Mesendoderm (in vitro differentiated cells): ENCODE measurements around the gene HMOX2.

Experiments
- DNase-seq: peaks from one replicate; pipeline ENCODE4 v3.0.0; 2013
- H2AK5ac ChIP-seq: 2 replicates; pipeline ENCODE4 v1.6.1; 2013; ENCODE audit warnings: low read length, inconsistent platforms
- H2BK120ac ChIP-seq: 2 replicates; pipeline ENCODE4 v1.6.1; 2013; ENCODE audit warnings: low read depth, mild to moderate bottlenecking, low read length, moderate library complexity, mixed read lengths
- H2BK15ac ChIP-seq: replicated peaks from 2 replicates; pipeline ENCODE4 v1.6.1; 2013; ENCODE audit warnings: low read depth, mild to moderate bottlenecking, moderate library complexity
- H2BK5ac ChIP-seq: 2 replicates; pipeline ENCODE4 v1.6.1; 2013; ENCODE audit warnings: low read length, inconsistent platforms
- H3K18ac ChIP-seq: 2 replicates; pipeline ENCODE4 v1.6.1; 2013; ENCODE audit warnings: mild to moderate bottlenecking, low read length, mixed read lengths
- H3K23ac ChIP-seq: one replicate; pipeline ENCODE4 v1.6.1; 2013; ENCODE audit warnings: low read length
- H3K27ac ChIP-seq: 2 replicates; pipeline ENCODE4 v1.5.1; 2013; ENCODE audit warnings: low read depth, mild to moderate bottlenecking, inconsistent platforms, low read length, moderate library complexity
- H3K27me3 ChIP-seq: 2 replicates; pipeline ENCODE4 v1.6.1; 2013; ENCODE audit warnings: low read length, control low read depth, mild to moderate bottlenecking, inconsistent platforms; ENCODE audit not compliant: insufficient read depth, poor library complexity
- H3K36me3 ChIP-seq: 2 replicates; pipeline ENCODE4 v1.6.1; 2013; ENCODE audit warnings: low read length, inconsistent platforms; ENCODE audit not compliant: control insufficient read depth, insufficient read depth
- H3K4ac ChIP-seq: one replicate; pipeline ENCODE4 v1.6.1; 2013; ENCODE audit warnings: low read depth, mild to moderate bottlenecking, low read length, moderate library complexity
- H3K4me1 ChIP-seq: 2 replicates; pipeline ENCODE4 v1.6.1; 2013; ENCODE audit warnings: low read depth, low read length, inconsistent platforms; ENCODE audit not compliant: control insufficient read depth
- H3K4me2 ChIP-seq: 2 replicates; pipeline ENCODE4 v1.6.1; 2013; ENCODE audit warnings: low read length
- H3K4me3 ChIP-seq: 2 replicates; pipeline ENCODE4 v1.5.1; 2013; ENCODE audit warnings: mild to moderate bottlenecking, low read length
- H3K56ac ChIP-seq: one replicate; pipeline ENCODE4 v1.6.1; 2013; ENCODE audit warnings: low read length
- H3K79me1 ChIP-seq: 2 replicates; pipeline ENCODE4 v1.6.1; 2013; ENCODE audit warnings: low read length, inconsistent platforms
- H3K79me2 ChIP-seq: 2 replicates; pipeline ENCODE4 v1.6.1; 2013; ENCODE audit warnings: mild to moderate bottlenecking, low read length; ENCODE audit not compliant: control insufficient read depth, insufficient read depth
- H3K9ac ChIP-seq: 2 replicates; pipeline ENCODE4 v1.6.1; 2013; ENCODE audit warnings: low read length, inconsistent platforms
- H4K5ac ChIP-seq: one replicate; pipeline ENCODE4 v1.6.1; 2013; ENCODE audit warnings: low read length
- H4K8ac ChIP-seq: one replicate; pipeline ENCODE4 v1.6.1; 2013; ENCODE audit warnings: low read depth, mild to moderate bottlenecking, control low read depth, low read length, moderate library complexity
- WGBS: extraction: QIAGEN DNeasy Blood & Tissue Kit; methylation state at CpG from one replicate; pipeline ENCODE4 v1.1.7; 2013; ENCODE audit warnings: low lambda C conversion rate, missing lambda C conversion rate; ENCODE audit not compliant: insufficient coverage; ENCODE audit errors: extremely low coverage; 5-methylcytosine and 5-hydroxymethylcytosine counted together

The HMOX2 gene

GRCh38 chr16:4498546-4499195 lies 22.5 kb downstream of the HMOX2 start:
- H3K4ac ChIP-seq, result no peak overlapping the region
- no peak overlapping the region for H3K56ac ChIP-seq
- H3K4me3 ChIP-seq, result no peak overlapping the region
- no peaks in the 10 kb centered on the region for H3K79me2 ChIP-seq
- no peak overlapping the region for H2BK15ac ChIP-seq
- no peaks in the 10 kb centered on the region for H3K36me3 ChIP-seq
- H4K5ac ChIP-seq, result no peak overlapping the region
- no peak overlapping the region for H4K8ac ChIP-seq
- no peak overlapping the region for H3K27ac ChIP-seq
- H3K79me1 ChIP-seq, result peaks cover 13% of the 10 kb centered on the region
- no peaks in the 10 kb centered on the region for H3K27me3 ChIP-seq
- H3K4me1 ChIP-seq, result no peaks in the 10 kb centered on the region
- H3K4me2 ChIP-seq, result no peak overlapping the region
- H3K9ac ChIP-seq, result no peak overlapping the region
- WGBS, result no CpG with 5 or more reads among the region's 8 CpGs
- H3K18ac ChIP-seq, result no peak overlapping the region
- H2AK5ac ChIP-seq, result no peak overlapping the region
- DNase-seq, result no peak
- H2BK120ac ChIP-seq, result no peak overlapping the region
- no peak overlapping the region for H3K23ac ChIP-seq
- no peak overlapping the region for H2BK5ac ChIP-seq

- Histone ChIP-seq H2BK5ac (no peak overlapping the region), H2BK120ac (no peak overlapping the region), H3K36me3 (no peaks in the 10 kb centered on the region), H3K27ac (no peak overlapping the region), H3K4me3 (no peak overlapping the region), H3K4ac (no peak overlapping the region), H3K9ac (no peak overlapping the region), H3K23ac (no peak overlapping the region), H3K4me1 (no peaks in the 10 kb centered on the region), H4K5ac (no peak overlapping the region), H3K56ac (no peak overlapping the region), H3K27me3 (no peaks in the 10 kb centered on the region), H3K79me1 (peaks cover 15% of the 10 kb centered on the region), H3K79me2 (no peaks in the 10 kb centered on the region), H2BK15ac (no peak overlapping the region), H2AK5ac (no peak overlapping the region), H3K18ac (no peak overlapping the region), H4K8ac (no peak overlapping the region), H3K4me2 (no peak overlapping the region)
- no CpG with 5 or more reads among the region's 4 CpGs for WGBS
- no peak for DNase-seq
Measured at GRCh38 chr16:4499196-4499555, 23.0 kb downstream of the HMOX2 start.

- Histone ChIP-seq H2BK5ac (no peak overlapping the region), H3K27me3 (no peaks in the 10 kb centered on the region), H2BK120ac (no peak overlapping the region), H2BK15ac (no peak overlapping the region), H3K18ac (no peak overlapping the region), H3K79me1 (peaks cover 13% of the 10 kb centered on the region), H3K36me3 (no peaks in the 10 kb centered on the region), H3K27ac (no peak overlapping the region), H4K5ac (no peak overlapping the region), H3K4ac (no peak overlapping the region), H3K4me3 (no peak overlapping the region), H3K9ac (no peak overlapping the region), H3K23ac (no peak overlapping the region), H3K4me2 (no peak overlapping the region), H2AK5ac (no peak overlapping the region), H4K8ac (no peak overlapping the region), H3K56ac (no peak overlapping the region), H3K79me2 (no peaks in the 10 kb centered on the region), H3K4me1 (no peaks in the 10 kb centered on the region)
- peak; percentile 85 for DNase-seq
- no CpG with 5 or more reads among the region's 3 CpGs for WGBS
Measured at GRCh38 chr16:4500272-4500671, 24.1 kb downstream of the HMOX2 start.

GRCh38 chr16:4501071-4501478 lies 24.9 kb downstream of the HMOX2 start:
- Histone ChIP-seq H3K4me1 (no peaks in the 10 kb centered on the region), H2BK120ac (no peak overlapping the region), H3K79me2 (no peaks in the 10 kb centered on the region), H2BK15ac (no peak overlapping the region), H3K4me2 (no peak overlapping the region), H3K18ac (no peak overlapping the region), H3K27ac (no peak overlapping the region), H3K79me1 (peaks cover 10% of the 10 kb centered on the region), H3K36me3 (no peaks in the 10 kb centered on the region), H3K23ac (no peak overlapping the region), H3K4ac (no peak overlapping the region), H2BK5ac (no peak overlapping the region), H4K8ac (no peak overlapping the region), H3K9ac (no peak overlapping the region), H3K56ac (no peak overlapping the region), H2AK5ac (no peak overlapping the region), H3K27me3 (no peaks in the 10 kb centered on the region), H4K5ac (no peak overlapping the region), H3K4me3 (no peak overlapping the region)
- no peak for DNase-seq
- WGBS, result no CpG with 5 or more reads among the region's 5 CpGs

GRCh38 chr16:4505356-4506147 lies 29.4 kb downstream of the HMOX2 start:
- no peak overlapping the region for H3K4me3 ChIP-seq
- H2BK15ac ChIP-seq, result no peak overlapping the region
- no peak overlapping the region for H3K56ac ChIP-seq
- no peak overlapping the region for H3K4ac ChIP-seq
- no peak for DNase-seq
- no peak overlapping the region for H3K9ac ChIP-seq
- no peak overlapping the region for H2BK5ac ChIP-seq
- H2AK5ac ChIP-seq, result no peak overlapping the region
- H3K27me3 ChIP-seq, result no peaks in the 10 kb centered on the region
- peaks cover 5% of the 10 kb centered on the region for H3K36me3 ChIP-seq
- peaks cover 6% of the 10 kb centered on the region for H3K79me1 ChIP-seq
- no peak overlapping the region for H3K18ac ChIP-seq
- H3K4me2 ChIP-seq, result no peak overlapping the region
- H4K8ac ChIP-seq, result no peak overlapping the region
- H2BK120ac ChIP-seq, result no peak overlapping the region
- H3K79me2 ChIP-seq, result no peaks in the 10 kb centered on the region
- no peaks in the 10 kb centered on the region for H3K4me1 ChIP-seq
- WGBS, result no CpG with 5 or more reads among the region's 13 CpGs
- no peak overlapping the region for H3K27ac ChIP-seq
- H3K23ac ChIP-seq, result no peak overlapping the region
- H4K5ac ChIP-seq, result no peak overlapping the region
